ENCODE measurements around the gene FMN2. TPM values are rescaled to one million over a fixed set of nuclear protein-coding genes. Genes with fewer than 3 reads are reported as not detected.

The FMN2 gene
- total RNA-seq, 1 donor from 2014 or later: not detected

DNA sequence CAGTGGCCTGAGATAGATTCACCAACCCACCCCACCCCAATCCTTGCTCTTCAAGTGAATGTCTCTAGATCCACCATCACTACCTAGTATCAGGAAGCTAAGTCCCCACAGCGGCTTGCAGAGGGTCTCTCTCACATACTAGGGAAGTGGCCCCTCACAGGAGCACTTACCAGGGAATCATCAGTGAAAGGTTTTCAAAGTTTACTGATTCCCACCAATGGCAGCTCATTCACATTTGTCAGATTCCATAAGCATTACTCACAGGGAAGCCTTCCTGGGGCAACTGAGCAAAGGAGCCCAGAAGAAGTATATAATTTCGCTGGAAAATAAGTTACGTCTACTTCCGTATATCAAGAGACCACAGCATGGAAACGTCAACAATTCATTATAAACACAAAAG, 399.5 kb downstream of the FMN2 start:
- DNase-seq (ENCODE audit: low read depth in 2 of 2): peak in 1 of 2 donors; percentile 76

DNA sequence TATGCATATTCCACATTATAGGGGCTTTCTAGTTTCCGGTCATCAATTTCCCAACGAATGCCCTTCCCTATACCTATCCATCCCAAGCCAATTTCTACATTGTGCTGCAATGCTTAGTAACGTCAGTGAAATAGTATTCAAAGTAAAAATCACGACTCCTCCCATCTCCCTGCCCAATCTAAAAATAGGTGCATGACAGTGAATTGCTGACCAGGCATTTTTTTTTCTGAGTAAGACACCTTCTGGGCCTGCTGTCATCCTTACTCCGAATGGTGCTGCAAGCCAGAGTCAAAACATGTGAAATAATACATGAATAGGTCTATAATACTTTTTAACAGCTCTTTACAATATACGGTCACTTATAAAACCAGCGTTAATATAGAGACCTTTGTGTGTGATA, 400.1 kb downstream of the FMN2 start:
- DNase-seq (ENCODE audit: low read depth in 2 of 2): no peak

DNA sequence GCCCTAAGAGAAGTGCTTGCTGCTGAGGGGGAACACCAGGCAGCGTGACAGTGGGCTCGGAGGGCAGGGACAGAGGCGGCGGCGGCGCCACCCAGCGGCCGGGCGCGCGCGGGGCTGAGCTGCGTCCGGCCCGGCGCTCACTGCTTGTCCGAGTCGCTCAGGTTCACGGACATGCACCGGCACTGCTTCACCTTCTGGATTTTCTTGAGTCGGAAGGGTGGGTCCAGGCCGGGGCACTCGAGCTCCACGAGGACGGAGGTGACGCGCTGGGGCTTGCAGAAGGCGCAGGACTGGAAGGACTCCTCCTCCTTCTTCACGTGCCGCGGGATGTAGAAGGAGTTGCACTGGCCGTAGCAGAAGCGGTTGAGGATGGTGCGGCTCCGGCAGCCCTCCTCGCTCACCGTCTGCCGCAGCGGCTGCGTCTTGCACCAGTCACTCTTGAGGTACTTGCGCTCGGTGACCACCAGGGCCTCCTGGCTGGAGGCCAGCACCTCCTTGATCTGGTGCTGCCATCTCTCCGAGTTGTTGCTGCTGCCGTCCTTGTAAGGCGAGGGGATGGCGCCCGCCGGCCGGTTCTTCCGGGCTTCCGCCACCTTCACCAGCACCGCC, 401.3 kb downstream of the FMN2 start:
- DNase-seq (ENCODE audit: low read depth in 2 of 2): peak in 1 of 2 donors; percentile 56

DNA sequence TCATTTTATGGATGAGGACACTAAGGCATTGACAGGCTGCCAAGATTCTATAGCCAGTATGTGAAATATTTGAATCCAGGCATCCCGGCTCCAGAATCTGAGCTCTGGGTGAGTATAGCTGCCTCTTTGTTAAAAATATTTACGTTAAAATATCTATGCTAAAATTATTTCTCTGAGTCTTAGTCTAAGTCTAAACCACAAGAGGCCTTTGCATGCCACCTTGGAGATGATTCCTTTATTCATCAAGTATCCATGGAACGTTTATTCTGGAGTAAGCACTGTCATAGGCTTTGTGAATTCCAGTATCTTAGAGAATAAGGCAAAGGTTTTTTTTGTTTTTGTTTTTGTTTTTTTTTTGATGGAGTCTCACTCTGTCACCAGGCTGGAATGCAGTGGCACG, 403.9 kb downstream of the FMN2 start:
- no peak for DNase-seq (ENCODE audit: low read depth in 2 of 2)

DNA sequence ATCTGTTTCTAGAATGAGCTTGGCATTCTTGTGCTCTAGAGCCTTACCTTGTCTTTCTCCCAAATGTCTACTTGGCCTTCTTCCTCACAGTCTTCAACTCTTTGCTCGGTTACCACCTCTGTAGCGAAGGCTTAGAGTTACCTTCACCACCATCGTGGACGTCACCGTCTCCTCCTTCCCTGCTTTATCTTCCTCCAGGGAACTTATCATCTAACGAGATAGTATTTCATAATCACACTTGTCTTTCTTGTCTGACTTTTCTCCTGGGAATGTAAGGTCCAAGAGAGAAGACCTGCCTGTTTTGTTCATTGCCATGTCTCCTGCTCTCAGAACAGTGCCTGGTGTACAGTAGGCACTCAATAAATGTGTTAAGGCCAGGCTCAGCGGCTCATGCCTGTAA, 404.7 kb downstream of the FMN2 start:
- no peak for DNase-seq (ENCODE audit: low read depth in 2 of 2)

DNA sequence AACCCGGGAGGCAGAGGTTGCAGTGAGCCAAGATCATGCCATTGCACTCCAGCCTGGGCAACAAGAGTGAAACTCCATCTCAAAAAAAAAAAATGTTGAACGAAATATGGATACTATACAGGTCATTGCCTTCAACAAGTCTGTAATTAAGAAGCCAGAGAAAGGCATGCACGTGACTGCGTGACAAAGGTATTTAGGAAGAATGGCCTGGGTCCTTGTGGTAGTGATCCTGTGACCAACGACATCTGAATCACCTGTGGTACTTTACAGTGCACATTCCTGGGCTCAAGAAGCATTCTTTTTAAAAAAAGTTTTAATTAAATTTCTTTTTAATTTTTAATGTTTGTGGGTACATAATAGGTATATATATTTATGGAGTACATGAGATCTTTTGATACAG, 405.3 kb downstream of the FMN2 start:
- no peak for DNase-seq (ENCODE audit: low read depth in 2 of 2)

DNA sequence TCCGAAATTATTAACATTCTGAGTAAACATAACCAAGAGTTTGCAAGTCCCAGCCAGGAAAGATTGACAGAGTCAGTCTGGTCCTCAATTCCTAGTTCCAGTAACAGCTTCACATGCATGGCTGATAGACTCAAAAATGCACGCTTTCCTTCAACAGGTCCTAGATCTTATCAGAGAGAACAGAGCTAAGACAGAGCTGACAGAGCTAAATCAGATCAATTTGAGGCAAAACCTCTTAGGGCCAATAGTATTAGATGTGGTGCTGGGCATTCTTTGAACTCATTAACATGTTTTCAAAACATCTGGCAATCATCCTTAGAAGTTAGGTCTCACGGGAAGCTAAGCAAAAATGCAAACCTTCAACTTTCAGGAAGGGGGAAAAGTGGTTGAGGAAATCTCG, 406.2 kb downstream of the FMN2 start:
- DNase-seq (ENCODE audit: low read depth in 2 of 2): no peak

DNA sequence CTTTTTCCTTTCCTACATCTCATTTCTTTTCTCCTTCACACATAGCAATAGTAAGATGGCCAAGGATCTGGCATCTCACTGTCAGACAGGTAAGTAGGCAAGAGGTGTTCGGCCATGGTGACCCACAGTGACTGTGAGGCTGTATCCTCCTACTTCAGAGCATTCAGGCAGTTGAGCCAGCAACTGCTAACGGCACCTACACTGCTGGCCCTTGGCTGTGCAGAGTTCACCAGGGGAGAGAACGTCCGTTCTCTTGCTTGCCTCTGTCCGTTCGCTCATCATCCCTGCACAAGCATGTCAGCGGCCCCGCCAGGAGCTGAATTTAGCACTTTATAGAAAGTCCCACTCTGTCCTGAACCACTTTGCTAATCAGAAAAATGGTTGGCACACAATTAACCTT, 406.7 kb downstream of the FMN2 start:
- no peak for DNase-seq (ENCODE audit: low read depth in 2 of 2)

DNA sequence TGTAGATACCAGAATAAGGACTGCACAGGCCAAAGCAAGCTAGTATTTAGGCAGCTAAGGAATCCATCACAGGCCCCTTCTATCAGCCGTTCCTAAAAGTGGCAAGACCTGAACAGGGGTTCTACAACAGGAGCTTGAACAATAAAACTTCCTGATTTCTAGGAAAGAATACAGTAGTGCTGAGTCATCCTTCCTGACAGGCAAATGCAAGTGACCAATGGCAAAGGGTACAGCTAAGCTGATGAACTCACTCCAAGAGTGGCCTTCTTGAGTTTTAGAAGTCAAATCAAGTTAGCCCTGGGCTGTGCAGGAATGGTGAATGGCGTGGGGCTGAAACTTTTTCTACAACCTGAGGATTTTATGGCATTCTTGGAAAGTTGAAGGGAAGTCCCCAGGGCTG, 407.3 kb downstream of the FMN2 start:
- DNase-seq (ENCODE audit: low read depth in 2 of 2): peak in 1 of 2 donors; percentile 58

DNA sequence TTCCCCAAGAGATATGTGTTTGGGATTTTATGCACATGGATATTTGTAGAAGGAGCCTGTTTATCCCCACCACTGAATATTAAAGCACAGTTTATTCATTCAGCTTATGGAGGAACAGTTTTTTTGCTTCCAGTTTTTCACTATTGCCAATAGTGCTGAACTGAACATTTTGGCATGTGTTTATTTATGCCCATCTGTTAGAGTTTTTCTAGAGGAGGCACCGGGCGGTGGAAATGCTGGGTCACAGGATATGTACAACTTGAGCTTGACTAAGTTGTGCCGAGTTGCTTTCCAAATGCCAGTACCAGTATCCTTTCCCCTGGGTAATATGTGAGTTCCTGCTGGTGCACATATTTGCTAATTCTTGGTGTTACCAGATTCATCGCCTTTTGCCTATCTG, 409.0 kb downstream of the FMN2 start:
- no peak for DNase-seq (ENCODE audit: low read depth in 2 of 2)

DNA sequence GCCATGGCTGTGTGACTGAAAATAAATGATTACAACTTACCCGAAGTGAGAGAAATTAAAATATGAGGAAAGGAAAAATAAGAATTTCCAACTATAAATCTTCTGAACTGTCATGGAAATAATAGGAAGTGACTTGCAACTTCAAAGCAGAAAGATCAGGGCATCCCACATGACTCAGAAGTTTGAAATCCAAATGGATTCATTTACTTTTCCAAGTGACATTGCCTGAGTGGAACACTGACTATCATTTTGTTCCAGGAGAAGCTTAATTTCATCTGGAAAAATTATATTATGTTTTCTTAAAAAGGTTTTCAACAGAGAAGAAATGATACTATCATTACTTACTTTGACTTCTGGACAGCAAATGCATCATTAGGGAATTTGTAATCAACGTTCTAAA, 409.4 kb downstream of the FMN2 start:
- peak; percentile 15 to 33 for DNase-seq (ENCODE audit: low read depth in 2 of 2)

DNA sequence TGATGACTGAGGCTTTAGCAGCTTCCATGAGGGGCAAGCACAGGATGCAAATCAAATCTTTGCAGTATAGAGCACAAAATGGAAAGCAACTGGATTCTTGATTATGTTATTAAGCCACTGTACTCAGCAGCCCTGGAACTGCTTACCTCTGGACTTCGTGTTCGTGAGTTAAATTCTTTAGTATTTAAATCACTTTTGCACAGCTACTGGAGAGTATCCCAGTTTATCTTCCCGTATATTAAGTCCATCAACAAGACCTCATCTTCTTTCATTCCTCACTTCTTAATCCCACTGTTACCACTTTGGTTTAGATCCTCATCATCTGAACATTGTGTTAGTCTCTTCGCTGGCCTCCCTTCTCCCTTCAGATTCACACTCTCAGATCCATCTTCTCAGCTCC, 411.4 kb downstream of the FMN2 start:
- no peak for DNase-seq (ENCODE audit: low read depth in 2 of 2)

DNA sequence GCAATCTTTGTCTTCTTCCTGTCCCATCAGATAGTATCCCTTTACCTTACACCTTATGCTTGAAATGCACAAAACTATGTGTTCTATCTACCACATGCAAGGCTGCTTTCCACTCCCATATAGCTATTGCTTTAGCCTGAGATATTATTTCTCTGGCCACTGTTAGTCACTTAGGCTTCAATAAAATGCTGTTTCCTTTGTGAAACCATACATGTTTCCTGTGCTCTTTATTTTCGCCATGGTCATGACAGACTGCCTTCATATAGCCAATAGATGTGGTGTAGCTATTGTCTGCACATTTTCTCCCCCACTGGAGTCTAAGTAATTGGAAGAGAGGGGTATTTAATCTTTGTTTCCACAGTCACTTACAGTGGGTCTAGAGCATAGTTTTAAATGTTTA, 411.9 kb downstream of the FMN2 start:
- DNase-seq (ENCODE audit: low read depth in 2 of 2): no peak

DNA sequence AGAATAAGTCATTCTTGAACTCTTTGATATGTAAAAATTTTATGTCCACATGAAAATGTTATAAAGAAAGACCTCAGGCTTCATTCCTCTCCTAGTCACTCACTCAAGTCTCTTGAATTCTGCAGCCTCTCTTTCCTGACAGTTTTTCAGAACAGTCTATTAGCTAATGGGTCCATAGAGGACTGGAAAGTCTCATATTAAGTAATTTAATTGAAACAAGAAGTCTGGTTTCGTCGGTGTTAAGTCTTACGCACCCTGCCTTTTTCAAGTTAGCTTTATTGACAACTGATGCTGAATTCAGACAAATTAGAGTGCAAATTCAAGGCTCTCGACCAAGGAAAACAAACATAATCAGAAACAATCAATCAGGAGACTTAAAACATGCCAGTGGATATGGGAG, 414.5 kb downstream of the FMN2 start:
- DNase-seq (ENCODE audit: low read depth in 2 of 2): no peak

DNA sequence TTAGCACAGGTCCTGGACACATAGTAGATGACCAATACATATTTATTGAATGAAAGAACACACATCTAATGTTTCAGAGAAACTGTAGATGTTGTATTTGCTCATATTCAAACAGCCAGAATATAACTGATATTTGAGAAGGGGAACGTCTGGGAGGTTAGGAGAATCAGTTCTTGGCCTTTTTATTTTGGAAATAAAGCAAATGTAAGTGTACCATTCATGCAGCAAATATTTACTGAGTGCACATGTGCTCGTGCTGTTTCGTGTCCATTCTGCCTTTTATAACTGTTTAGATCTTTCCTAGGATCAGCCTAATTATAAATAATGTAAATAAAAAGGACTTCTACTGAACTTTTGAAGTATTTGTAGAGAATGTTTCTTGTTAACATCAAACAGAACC, 416.5 kb downstream of the FMN2 start:
- DNase-seq (ENCODE audit: low read depth in 2 of 2): no peak

DNA sequence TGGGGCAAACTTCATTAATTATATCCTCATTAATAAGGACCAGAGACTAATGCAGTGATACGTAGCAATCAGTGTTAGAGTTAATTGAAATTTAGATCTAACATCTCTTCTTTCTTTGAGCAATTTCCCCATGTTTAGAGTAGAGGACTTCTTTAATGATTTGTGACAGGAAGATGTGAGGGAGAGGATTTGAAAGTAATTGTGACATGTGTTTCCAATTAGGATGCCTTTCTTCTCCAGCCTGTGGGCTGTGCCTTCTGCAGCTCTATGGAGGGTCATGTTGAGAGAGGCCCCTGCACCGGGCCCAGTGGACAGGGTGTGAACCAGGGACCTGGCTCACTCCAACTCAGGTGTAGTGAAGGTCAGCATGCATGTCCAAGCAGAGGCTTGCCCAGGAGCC, 417.3 kb downstream of the FMN2 start:
- no peak for DNase-seq (ENCODE audit: low read depth in 2 of 2)

DNA sequence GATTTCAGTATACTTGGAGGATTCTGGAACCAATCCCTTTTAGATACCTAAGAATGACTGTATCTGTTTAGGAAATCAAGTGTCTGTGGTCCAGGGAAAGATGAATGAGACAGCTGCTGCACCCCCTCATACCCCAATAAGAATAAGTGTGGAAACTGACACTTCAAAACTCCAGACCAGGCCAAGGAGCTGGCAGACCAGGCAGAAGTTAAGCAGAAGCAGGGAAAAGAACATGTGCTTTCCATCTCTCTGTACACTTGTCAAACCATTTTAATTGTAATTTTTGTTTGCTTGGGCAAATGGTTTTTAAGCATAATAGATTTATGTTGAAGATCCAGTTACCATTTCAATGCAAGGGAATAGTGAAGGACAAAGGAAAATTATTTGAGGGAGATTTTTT, 420.1 kb downstream of the FMN2 start:
- no peak for DNase-seq (ENCODE audit: low read depth in 2 of 2)

DNA sequence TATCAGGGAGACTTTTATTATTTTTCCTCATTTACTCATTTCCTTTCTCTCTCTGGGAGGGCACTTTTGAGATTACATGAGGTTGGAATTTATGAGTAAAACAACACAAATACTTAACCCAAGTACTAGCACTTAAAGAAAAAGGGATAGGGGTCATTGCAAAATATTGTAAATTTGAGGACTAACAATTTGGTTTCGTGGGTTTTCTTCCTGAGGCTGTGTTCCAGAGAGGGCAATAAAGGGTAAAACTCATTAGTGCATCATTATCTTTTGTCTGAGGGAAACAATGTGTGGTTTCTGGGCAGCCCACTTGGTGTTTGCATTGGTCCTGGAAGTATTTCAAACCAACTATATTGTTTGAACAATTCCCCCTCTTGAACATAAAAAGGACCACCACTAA, 423.8 kb downstream of the FMN2 start:
- no peak for DNase-seq (ENCODE audit: low read depth in 2 of 2)

DNA sequence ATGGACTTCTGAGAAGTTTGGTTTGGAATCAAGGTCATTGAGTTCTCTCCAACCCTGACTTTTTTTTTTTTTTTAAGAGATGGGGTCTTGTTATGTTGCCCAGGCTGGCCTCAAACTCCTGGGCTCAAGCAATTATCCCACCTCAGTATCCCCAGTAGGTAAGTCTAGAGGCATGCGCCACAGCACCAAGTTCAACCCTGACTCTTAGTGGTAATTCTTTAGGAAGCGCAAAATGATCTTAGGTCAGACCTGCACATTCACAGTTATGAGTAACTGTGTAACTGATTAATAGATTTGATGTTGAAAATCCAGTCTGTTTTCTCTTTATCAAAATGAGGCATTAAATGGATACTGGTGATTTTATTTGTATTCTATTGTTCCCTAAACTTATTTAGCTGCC, 424.4 kb downstream of the FMN2 start:
- DNase-seq (ENCODE audit: low read depth in 2 of 2): no peak

DNA sequence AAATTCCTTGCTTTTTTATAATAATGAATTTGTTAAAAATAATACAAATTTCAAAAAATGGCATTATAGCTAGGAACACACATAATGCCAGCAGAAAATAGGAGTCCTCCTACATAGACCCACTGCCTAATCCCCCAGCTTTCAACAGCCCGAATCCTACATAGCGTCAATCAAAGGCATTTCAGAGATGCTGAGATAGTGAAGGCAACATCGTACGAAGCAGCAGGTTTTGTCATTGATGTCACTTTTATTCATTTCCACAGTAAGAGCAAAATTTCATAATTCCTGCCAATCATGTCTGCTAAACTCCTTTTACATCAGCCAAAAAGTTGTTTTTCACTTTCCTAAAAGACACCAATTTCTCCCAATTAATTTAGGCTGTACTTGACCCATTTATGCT, 426.2 kb downstream of the FMN2 start:
- no peak for DNase-seq (ENCODE audit: low read depth in 2 of 2)

DNA sequence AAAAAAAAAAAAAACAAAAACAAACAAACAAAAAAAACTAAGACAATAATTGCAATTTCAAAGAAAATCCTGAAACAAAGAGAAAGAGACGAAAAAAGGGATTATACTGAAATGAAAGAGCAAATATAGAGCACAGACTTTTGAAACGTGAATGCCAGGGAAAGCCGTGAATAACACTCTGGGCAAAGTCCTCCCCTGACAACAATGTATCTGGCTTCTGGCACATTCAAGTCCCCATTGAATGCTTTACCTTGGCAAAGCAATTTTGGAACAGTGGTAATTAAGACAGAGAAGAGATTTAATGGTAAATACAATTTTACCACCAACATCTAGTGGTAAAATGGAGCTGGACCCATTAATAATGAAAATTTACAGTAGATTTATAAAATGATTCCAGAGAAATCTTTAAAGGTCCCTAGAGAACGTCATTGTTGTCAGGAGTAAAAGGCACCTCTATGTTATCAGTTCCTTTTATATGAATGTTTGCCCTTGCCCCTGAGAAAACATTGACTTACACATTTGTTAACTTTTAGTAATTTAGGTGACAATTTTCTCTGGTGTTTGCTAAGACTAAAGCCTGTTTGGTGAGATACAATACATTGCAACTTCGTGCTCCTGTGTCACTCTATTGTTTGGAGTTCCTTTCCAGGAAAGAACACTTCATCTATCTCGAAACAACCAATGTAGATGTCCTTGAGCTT, 430.6 kb downstream of the FMN2 start:
- no peak for DNase-seq (ENCODE audit: low read depth in 2 of 2)

DNA sequence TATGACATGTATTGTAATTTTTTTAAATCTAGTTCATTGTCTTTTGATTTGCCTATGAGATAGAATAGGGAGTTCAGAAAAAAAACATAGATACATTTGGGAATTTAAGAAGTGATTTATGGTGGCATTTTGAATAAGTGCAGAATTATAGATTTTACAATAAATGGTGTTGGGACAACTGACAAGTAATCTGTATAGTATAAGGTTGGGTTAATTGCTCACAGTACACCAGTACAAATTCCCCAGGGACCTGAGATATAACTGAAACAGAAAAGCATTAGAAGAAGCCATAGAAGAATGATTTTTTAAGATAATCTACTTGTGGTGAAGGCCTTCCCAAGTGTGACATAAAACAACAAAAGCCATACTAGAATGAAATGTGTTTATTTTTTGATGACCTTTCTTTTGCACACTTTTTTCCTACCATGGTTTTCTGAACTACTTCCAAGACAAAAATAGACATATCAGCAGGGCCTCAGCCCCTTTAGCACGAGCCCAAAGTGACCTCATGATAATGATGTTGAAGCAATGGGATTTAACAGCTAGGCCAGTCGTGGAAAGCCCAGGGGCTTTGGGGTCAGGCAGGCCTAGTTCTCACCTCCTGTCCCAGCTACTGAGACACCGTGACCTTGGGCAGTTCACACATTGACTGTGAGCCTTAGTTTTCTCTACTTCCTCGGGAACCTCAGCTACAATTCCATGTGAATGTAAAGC, 432.8 kb downstream of the FMN2 start:
- no peak for DNase-seq (ENCODE audit: low read depth in 2 of 2)
